Aorta (tissue), 5 donors: Measurements from ENCODE around the gene GTPBP4. TPM values are rescaled to one million over a fixed set of nuclear protein-coding genes. Genes with fewer than 3 reads are reported as not detected.
A peak's percentile ranks its signal among the peaks of the same experiment; 100 is the strongest.

Source experiments
- ATAC-seq: fragments of 200-7000 bp; cut with Tn5 transposase; one replicate; pipeline ENCODE4 v1.9.1; 2022; ENCODE audit warnings: moderate library complexity; ENCODE audit not compliant: low FRiP score
- DNase-seq, 2 donors: peaks; one replicate each; pipeline ENCODE4 v3.0.0-alpha.2; 2020
- H3K27ac ChIP-seq, 2 donors: one replicate each; pipeline ENCODE4 v1.5.1; 2013; ENCODE audit warnings: low read length in 2 of 2, mild to moderate bottlenecking in 2 of 2, moderate library complexity in 2 of 2, control low read depth in 1 of 2, inconsistent platforms in 1 of 2, low read depth in 1 of 2
- H3K27me3 ChIP-seq, 2 donors: one replicate each; pipeline ENCODE4 v1.6.1; 2013; ENCODE audit warnings: control low read depth in 1 of 2, low read length in 1 of 2, mild to moderate bottlenecking in 1 of 2, moderate library complexity in 1 of 2; ENCODE audit not compliant: insufficient read depth in 2 of 2, control insufficient read depth in 1 of 2
- H3K36me3 ChIP-seq, 2 donors: one replicate each; pipeline ENCODE4 v1.6.1; 2013; ENCODE audit warnings: control low read depth in 1 of 2, low read length in 1 of 2, mild to moderate bottlenecking in 1 of 2; ENCODE audit not compliant: insufficient read depth in 2 of 2, control insufficient read depth in 1 of 2
- H3K4me1 ChIP-seq, 2 donors: one replicate each; pipeline ENCODE4 v1.6.1; 2013; ENCODE audit warnings: low read length in 2 of 2, control low read depth in 1 of 2, mild to moderate bottlenecking in 1 of 2, moderate library complexity in 1 of 2; ENCODE audit not compliant: insufficient read depth in 2 of 2, control insufficient read depth in 1 of 2
- H3K4me3 ChIP-seq, 2 donors: one replicate each; pipeline ENCODE4 v1.5.1; 2013; ENCODE audit warnings: low read length in 2 of 2, control low read depth in 1 of 2, mild to moderate bottlenecking in 1 of 2
- H3K9me3 ChIP-seq: one replicate; pipeline ENCODE4 v1.6.1; 2013; ENCODE audit warnings: mild to moderate bottlenecking, low read length; ENCODE audit not compliant: control insufficient read depth
- WGBS, 2 donors: extraction: QIAGEN DNeasy Blood & Tissue Kit; methylation state at CpG; one replicate each; pipeline ENCODE4 v1.1.7; 2013; 5-methylcytosine and 5-hydroxymethylcytosine counted together
- intact Hi-C, 2 donors: fragments of 100-400 bp; cut with DNase I; formaldehyde crosslinking; loops; one replicate each; pipeline versions ENCODE4 v1.14.2 to v1.15.0; 2022
- polyA plus RNA-seq, 2 donors: library from polyadenylated mRNA; stranded (reverse); fragments of 200-250 nt; gene quantifications; one replicate each; pipeline ENCODE4 v1.2.3, GENCODE V29; 2013
- total RNA-seq, 2 donors: library from RNA; stranded (reverse); fragmentation: NEBNext Ultra II Directional; extraction: Animal tissue kit (Norgen Biotek cat#: 25700); gene quantifications; one replicate each; pipeline ENCODE4 v1.2.1, GENCODE V29; 2021
- donor health status: healthy with polysubstance abuse.
- donor health status: Bipolar disorder and iron deficiency.
- donor health status: DM: no; HTN: no; CAD: no.
- donor health status: DM: no; HTN: no; CAD: no.
- donor health status: DM: yes; HTN: yes; CAD: no.

Gene GTPBP4
- total and polyA plus RNA-seq, 4 donors: 21.6 to 46.9 (median 26.9) TPM

DNA sequence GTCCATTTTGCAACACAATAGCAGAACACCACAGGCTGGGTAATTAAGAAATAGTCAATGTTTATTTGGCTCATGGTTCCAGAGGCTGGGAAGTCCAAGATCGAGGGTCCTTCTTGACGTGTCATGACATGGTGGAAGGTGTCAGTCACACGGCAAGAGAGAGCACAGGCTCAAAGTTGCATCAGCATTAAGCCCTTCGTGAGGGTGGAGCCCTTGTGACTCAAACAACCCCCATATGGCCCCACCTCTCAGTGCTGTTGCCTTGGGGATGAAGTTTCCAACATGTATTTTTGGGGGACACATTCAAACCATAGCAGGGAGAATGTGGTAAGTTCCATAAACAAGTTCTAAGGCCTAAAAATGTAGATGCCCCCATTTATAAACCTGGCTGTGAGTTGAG, 24.6 kb upstream of the GTPBP4 start:
- Histone ChIP-seq H3K27me3 (no peaks in the 10 kb centered on the region), H3K36me3 (no peaks in the 10 kb centered on the region), H3K27ac (no peak overlapping the region), H3K4me1 (no peaks in the 10 kb centered on the region), H3K4me3 (no peak overlapping the region), H3K9me3 (peaks cover 3% of the 10 kb centered on the region)
- ATAC-seq: no peak
- intact Hi-C loops: no loop called here
- 92 to 93% methylated on average over 4 of the region's 4 CpGs for WGBS, 2 donors
- no peak for DNase-seq

DNA sequence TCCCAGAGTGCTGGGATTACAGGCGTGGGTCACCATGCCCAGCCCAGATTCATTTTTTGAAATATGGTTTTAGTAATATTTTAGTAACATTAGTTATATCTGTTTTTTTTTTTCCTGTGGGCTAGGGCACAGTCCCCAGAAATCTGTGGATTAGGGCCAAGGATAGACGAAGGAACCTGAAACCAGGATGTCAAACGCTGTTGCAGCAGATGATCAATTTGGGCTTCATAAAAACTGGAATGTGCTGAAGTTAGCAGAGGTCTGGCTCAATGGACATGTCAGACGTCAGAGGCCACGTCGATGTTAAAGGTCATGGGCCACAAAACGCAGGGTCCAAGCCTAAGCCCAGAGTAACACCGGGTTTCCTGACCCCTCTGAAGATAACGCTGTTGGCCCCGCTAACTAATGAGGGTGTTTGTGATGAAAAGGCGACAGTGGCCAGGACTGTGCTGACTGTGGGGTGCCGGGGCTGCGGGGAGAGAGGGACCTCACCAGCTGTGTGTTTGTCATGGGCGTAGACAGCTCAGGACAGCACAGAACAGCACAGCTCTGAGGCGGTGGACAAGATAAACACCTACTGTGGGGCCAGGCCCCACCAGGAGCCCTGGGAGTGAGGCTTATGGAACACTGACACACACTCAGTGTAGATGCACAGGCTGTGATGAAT, 23.8 kb upstream of the GTPBP4 start:
- Histone ChIP-seq H3K4me3 (no peak overlapping the region), H3K27me3 (no peaks in the 10 kb centered on the region), H3K27ac (no peak overlapping the region), H3K4me1 (no peaks in the 10 kb centered on the region), H3K36me3 (no peaks in the 10 kb centered on the region), H3K9me3 (peaks cover 3% of the 10 kb centered on the region)
- 45 to 52% methylated on average over 15 of the region's 15 CpGs for WGBS, 2 donors
- no peak for DNase-seq
- no peak for ATAC-seq
- intact Hi-C loops: no loop called here

DNA sequence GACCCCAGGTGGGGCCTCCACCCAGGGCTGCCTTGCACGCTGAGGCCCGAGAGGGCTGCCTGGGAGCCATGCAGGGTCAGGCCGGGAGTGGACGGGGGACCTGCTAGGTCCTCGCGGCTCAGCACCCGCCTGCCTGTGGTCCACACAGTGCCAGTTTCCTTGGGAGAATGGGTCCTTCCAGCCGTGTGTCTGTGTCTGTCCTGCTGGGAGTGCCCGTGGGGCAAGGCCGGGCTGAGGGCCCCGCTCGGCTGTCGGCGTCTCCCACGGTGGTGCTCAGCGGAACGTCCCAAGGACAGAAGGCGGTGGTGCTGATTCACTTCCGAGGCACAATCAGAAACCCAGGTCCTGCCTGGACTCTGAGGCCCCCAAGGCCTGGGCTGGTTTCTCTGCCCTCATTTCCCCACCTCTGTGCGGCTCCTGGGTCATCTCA, 23.2 kb upstream of the GTPBP4 start:
- DNase-seq: no peak

DNA sequence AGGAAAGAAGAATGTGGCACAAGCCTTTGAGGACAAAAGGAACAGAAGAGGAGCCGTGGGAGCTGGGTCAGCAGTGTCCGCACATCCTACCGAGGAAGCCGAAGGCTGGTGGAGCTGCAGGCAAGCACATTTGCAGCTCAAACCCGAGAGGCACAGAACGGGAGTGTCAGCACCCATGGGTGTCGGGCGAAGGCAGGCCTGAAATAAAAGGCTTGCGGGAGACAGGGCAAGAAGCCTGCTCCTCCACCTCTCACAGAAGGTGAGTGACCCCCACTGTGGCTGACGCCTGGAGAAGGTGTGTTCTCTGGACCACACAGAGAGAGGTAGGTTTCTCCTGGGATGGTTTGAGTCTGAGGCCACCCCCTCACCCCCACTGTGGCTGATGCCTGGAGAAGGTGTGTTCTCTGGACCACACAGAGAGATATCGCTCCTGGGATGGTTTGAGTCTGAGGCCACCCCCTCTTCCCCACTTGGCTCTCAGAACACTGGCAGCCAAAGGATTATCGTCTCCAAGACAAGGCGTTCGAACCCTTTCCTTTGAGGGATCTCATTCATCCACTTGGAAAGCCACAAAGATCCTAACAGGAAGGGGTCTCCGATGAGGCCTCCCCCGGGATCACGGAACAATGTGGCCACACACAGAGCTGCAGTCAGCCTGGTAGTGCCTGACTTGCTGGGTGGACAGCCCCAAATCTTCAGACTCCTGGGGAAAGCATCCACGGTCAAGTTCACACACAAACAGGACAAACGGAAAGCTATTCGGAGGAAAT, 21.6 kb upstream of the GTPBP4 start:
- Histone ChIP-seq H3K36me3 (no peaks in the 10 kb centered on the region), H3K4me1 (no peaks in the 10 kb centered on the region), H3K27ac (no peak overlapping the region), H3K9me3 (peaks cover 5% of the 10 kb centered on the region), H3K27me3 (no peaks in the 10 kb centered on the region), H3K4me3 (no peak overlapping the region)
- intact Hi-C loops: no loop called here
- ATAC-seq: no peak
- 83 to 87% methylated on average over 20 of the region's 20 CpGs for WGBS, 2 donors
- no peak for DNase-seq

More for the DNA sequence above, 23.2 kb upstream of the GTPBP4 start:
- no peaks in the 10 kb centered on the region for H3K36me3 ChIP-seq
- WGBS, 2 donors: 82 to 85% methylated on average over 20 of the region's 20 CpGs
- no peaks in the 10 kb centered on the region for H3K27me3 ChIP-seq
- H3K4me3 ChIP-seq: no peak overlapping the region
- intact Hi-C loops: no loop called here
- H3K27ac ChIP-seq: no peak overlapping the region
- no peaks in the 10 kb centered on the region for H3K4me1 ChIP-seq
- no peak for ATAC-seq
- peaks cover 5% of the 10 kb centered on the region for H3K9me3 ChIP-seq

DNA sequence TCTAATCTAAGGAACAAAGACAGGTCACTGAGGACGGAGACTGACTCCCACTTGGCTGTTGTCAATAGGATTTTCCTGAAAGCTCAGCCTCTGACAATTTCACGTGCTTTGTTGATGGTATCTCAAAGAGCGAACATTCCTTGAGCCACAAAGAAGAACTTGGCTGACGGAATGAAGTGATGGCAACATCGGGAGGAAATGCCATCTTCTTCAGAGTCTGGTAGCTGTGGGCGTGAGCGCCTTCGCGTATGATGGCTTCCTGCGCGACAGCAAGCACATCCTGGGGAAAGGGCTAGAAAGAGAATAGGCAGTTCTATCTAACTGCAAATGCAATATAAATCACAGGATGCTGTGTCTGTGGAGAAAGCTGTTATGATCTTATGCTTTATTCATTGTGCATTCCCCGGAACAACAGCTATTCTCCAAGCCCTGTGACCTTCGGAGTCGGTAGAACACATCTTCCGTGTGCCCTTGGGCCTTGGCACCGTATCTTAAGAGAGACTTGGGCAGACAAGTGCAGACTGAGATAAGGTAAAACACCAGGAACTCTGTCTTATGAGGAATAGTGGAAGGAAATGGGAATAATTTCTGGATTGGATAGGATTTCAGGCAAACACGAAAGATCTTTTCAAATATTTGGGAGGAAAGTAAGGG, 19.6 kb upstream of the GTPBP4 start:
- Histone ChIP-seq H3K4me1 (no peaks in the 10 kb centered on the region), H3K27ac (no peak overlapping the region), H3K27me3 (no peaks in the 10 kb centered on the region), H3K9me3 (peaks cover 5% of the 10 kb centered on the region), H3K4me3 (no peak overlapping the region), H3K36me3 (no peaks in the 10 kb centered on the region)
- WGBS, 2 donors: 84 to 86% methylated on average over 17 of the region's 17 CpGs
- ATAC-seq: no peak
- no peak for DNase-seq
- intact Hi-C loops: no loop called here

DNA sequence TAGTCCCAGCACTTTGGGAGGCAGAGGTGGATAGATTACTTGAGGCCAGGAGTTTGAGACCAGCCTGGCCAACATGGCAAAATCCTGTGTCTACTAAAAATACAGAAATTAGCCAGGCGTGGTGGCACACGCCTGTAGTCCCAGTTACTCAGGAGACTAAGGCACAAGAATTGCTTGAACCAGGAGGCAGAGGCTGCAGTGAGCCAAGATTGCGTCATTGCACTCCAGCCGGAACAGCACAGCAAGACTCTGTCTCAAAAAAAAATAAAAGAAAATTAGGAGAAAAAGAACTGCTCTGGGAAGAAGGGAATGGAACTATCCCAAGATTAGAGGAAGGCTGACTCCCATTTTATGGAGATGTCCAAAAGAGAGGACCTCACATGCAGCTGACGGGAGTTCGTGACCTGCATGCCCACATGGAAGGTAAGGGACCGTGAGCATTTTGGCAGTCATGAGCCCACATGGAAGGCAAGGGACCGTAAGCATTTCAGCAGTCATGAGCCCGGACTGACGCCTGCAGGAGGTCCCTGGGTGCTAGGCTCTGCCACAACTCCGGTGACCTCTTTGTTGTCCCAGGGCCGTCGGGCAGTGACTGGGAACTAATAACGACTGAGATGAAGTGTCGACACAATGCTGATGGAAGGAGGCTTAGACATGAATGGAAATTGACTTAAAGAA, 18.6 kb upstream of the GTPBP4 start:
- Histone ChIP-seq H3K4me1 (no peaks in the 10 kb centered on the region), H3K4me3 (no peak overlapping the region), H3K27ac (no peak overlapping the region), H3K9me3 (peaks cover 5% of the 10 kb centered on the region), H3K27me3 (no peaks in the 10 kb centered on the region), H3K36me3 (no peaks in the 10 kb centered on the region)
- ATAC-seq (no peak), DNase-seq (no peak)
- 41 to 49% methylated on average over 15 of the region's 15 CpGs for WGBS, 2 donors
- intact Hi-C loops: no loop called here

DNA sequence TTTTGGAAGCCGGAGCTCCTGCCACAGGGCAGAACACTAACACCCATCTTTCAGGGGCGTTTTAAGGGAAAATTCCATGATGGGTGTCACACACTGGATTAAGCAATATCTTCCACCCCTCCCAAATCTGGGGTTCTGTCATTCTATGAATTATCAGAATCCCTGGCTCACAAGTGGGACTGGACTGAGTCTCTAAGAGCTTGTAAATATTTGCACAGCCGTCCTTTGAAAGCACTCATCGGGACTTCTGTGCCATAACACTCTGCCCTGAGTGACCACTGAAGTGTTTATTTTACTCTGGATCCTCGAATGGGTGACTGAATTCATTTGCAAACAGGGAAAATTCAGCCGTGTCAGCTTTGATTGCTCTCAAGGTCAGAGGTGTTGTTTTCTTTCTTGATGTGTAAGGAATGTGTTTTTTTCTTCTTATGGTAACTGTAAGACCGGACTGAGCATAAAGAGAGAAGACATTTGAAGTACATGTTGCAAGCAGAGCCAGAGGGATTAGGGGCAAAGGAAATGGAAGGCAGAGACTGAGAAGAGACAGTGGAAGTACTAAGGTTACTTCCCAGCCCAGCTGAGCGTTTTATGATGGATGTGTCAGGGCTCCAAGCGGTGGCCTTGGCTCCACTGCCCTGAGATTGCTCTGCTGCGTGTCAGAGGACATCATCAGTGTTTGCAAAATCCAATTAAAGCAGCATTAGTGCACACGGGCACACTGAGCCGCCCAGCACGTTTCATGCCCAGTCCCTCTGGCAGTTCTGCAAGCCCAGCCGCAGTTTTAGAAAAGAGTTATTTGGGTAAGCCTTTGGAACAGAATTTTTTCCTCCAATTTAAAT, 17.7 kb upstream of the GTPBP4 start:
- Histone ChIP-seq H3K4me3 (no peak overlapping the region), H3K27me3 (no peaks in the 10 kb centered on the region), H3K4me1 (no peaks in the 10 kb centered on the region), H3K27ac (no peak overlapping the region), H3K36me3 (no peaks in the 10 kb centered on the region), H3K9me3 (peaks cover 6% of the 10 kb centered on the region)
- intact Hi-C loops: no loop called here
- WGBS, 2 donors: 6 to 9% methylated on average over 14 of the region's 14 CpGs
- DNase-seq (no peak), ATAC-seq (no peak)

DNA sequence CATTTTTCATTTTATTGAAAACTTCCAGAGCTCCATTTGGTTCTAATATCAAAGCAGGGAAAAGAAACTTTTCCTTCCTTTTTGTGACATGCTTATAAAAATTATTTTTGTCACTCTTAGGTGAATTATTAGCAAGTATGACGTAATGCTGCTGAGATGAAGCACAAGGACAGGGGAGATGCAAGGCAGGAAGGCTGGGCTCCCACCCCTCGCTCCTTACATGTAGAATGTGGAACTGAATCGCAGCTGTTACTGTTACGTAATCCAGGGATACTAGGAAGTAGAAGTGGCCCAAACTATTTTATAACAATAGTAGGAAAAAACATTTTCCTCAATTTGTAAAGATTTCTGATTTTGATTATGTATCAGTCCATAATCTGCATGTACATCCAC, 17.1 kb upstream of the GTPBP4 start:
- Histone ChIP-seq H3K36me3 (no peaks in the 10 kb centered on the region), H3K27me3 (no peaks in the 10 kb centered on the region), H3K4me1 (no peaks in the 10 kb centered on the region), H3K4me3 (no peak overlapping the region), H3K27ac (no peak overlapping the region), H3K9me3 (peaks cover 6% of the 10 kb centered on the region)
- ATAC-seq: no peak
- intact Hi-C loops: no loop called here
- 33 to 41% methylated on average over 4 of the region's 4 CpGs for WGBS, 2 donors
- DNase-seq: peak in 1 of 2 donors; percentile 70
